Activated CD8-positive, alpha-beta T cell treated with anti-CD3 and anti-CD28 coated beads for 36 hours (primary cell): ENCODE data around the gene ELP4. TPM values are rescaled to one million over a fixed set of nuclear protein-coding genes. Genes with fewer than 3 reads are reported as not detected.

Experiments
- ATAC-seq: fragments of 200-7000 bp; cut with Tn5 transposase; one replicate; pipeline ENCODE4 v1.10.0; 2021; ENCODE audit warnings: mild to moderate bottlenecking, moderate library complexity
- CTCF ChIA-PET: fragments of 350-600 bp; sonication (Branson Sonifier 250); formaldehyde crosslinking; loops from one replicate; lab custom pipeline; 2021; ENCODE audit warnings: antibody characterized with exemption; lab: Charles Lee
- POLR2A ChIA-PET: fragments of 350-600 bp; sonication (Branson Sonifier 250); formaldehyde crosslinking; loops from one replicate; lab custom pipeline; 2021; ENCODE audit warnings: antibody characterized with exemption; lab: Charles Lee
- DNase-seq: peaks from one replicate; pipeline ENCODE4 v3.0.0-alpha.2; 2020
- H3K27ac Mint-ChIP-seq: one replicate; pipeline ENCODE4 v1.8.0; 2021; ENCODE audit warnings: mild to moderate bottlenecking, mixed read lengths
- H3K27me3 Mint-ChIP-seq: one replicate; pipeline ENCODE4 v1.8.0; 2021; ENCODE audit warnings: mixed read lengths
- H3K36me3 Mint-ChIP-seq: one replicate; pipeline ENCODE4 v1.8.0; 2021; ENCODE audit warnings: low read depth, mixed read lengths
- H3K4me1 Mint-ChIP-seq: one replicate; pipeline ENCODE4 v1.8.0; 2021; ENCODE audit warnings: low read depth, mixed read lengths
- H3K4me3 Mint-ChIP-seq: one replicate; pipeline ENCODE4 v1.8.0; 2021; ENCODE audit warnings: mild to moderate bottlenecking, moderate library complexity, mixed read lengths
- H3K9me3 Mint-ChIP-seq: one replicate; pipeline ENCODE4 v1.8.0; 2021; ENCODE audit warnings: mixed read lengths
- CTCF ChIP-seq: fragments of 200-600 bp; IDR thresholded peaks from one replicate; pipeline ENCODE4 v1.8.0; 2022; ENCODE audit warnings: antibody characterized with exemption, mild to moderate bottlenecking
- intact Hi-C: fragments of 100-400 bp; cut with micrococcal nuclease; formaldehyde crosslinking; loops from one replicate; pipeline ENCODE4 v1.10.0; 2022
- total RNA-seq, 2 experiments: library from RNA; stranded (reverse); gene quantifications; one replicate each; pipeline ENCODE4 v1.2.3, GENCODE V29; 2021

Gene ELP4
- total RNA-seq, 2 experiments from 2014 or later, result 21.1 to 21.6 TPM

GRCh38 chr11:31828217-31828616 lies 318.6 kb downstream of the ELP4 start:
- no peak for DNase-seq
- ATAC-seq, result no peak
- Mint-ChIP-seq H3K36me3 (no peaks in the 10 kb centered on the region), H3K4me3 (no peak overlapping the region), H3K4me1 (peaks cover 13% of the 10 kb centered on the region), H3K27ac (no peak overlapping the region), H3K9me3 (no peaks in the 10 kb centered on the region), H3K27me3 (peaks cover 60% of the 10 kb centered on the region)
- intact Hi-C loops, result no loop called here
- TF ChIP-seq CTCF, result no peak
- CTCF ChIA-PET, result no interaction called here
- POLR2A ChIA-PET, result no interaction called here

- TF ChIP-seq CTCF, result no peak
- CTCF ChIA-PET, result no interaction called here
- Mint-ChIP-seq H3K27ac (no peak overlapping the region), H3K9me3 (no peaks in the 10 kb centered on the region), H3K4me3 (no peak overlapping the region), H3K27me3 (peaks cover 42% of the 10 kb centered on the region), H3K36me3 (no peaks in the 10 kb centered on the region), H3K4me1 (peaks cover 11% of the 10 kb centered on the region)
- ATAC-seq (no peak), DNase-seq (no peak)
- intact Hi-C loops, result no loop called here
- POLR2A ChIA-PET, result no interaction called here
These were observed 320.8 kb downstream of the ELP4 start for GRCh38 chr11:31830406-31830805.

GRCh38 chr11:31834237-31834636 lies 324.7 kb downstream of the ELP4 start:
- Mint-ChIP-seq H3K4me3 (no peak overlapping the region), H3K27ac (no peak overlapping the region)
- intact Hi-C loops, result no loop called here

More at GRCh38 chr11:31834237-31834636, 324.7 kb downstream of the ELP4 start:
- no peaks in the 10 kb centered on the region for H3K9me3 Mint-ChIP-seq
- no peak for TF ChIP-seq CTCF
- H3K36me3 Mint-ChIP-seq, result no peaks in the 10 kb centered on the region
- CTCF ChIA-PET, result no interaction called here
- POLR2A ChIA-PET, result no interaction called here
- DNase-seq, result no peak
- no peaks in the 10 kb centered on the region for H3K4me1 Mint-ChIP-seq
- no peak for ATAC-seq
- peaks cover 17% of the 10 kb centered on the region for H3K27me3 Mint-ChIP-seq

Other genes starting within 250 kb of the ELP4 start
- gene DCDC1, start 140.0 kb upstream of the ELP4 start, total RNA-seq, result not detected
- 10 to 100 TPM; 12.6 to 13.0 TPM for gene DNAJC24, start 139.9 kb upstream of the ELP4 start, total RNA-seq
- gene IMMP1L, start 145 bp upstream of the ELP4 start, total RNA-seq, result 10 to 100 TPM; 20.7 to 23.3 TPM